Brain pericyte (primary cell): Measurements from ENCODE around the gene SLAMF8.

Source experiments
- DNase-seq: peaks from one replicate; pipeline ENCODE4 v3.0.0-alpha.2; 2012; ENCODE audit warnings: low read depth, low spot score

The SLAMF8 gene

GRCh38 chr1:159870704-159871103 lies 44.0 kb downstream of the SLAMF8 start:
- no peak for DNase-seq

- no peak for DNase-seq
Measured at GRCh38 chr1:159872891-159873290, 46.2 kb downstream of the SLAMF8 start.

- no peak for DNase-seq
Measured at GRCh38 chr1:159873530-159874143, 47.0 kb downstream of the SLAMF8 start.

GRCh38 chr1:159877695-159878444 lies 51.2 kb downstream of the SLAMF8 start:
- DNase-seq: no peak

GRCh38 chr1:159879136-159879535 lies 52.5 kb downstream of the SLAMF8 start:
- DNase-seq: no peak

- DNase-seq: no peak
Measured at GRCh38 chr1:159879977-159880376, 53.3 kb downstream of the SLAMF8 start.

GRCh38 chr1:159880430-159880829 lies 53.8 kb downstream of the SLAMF8 start:
- DNase-seq: no peak

- peak; percentile 84 for DNase-seq
Measured at GRCh38 chr1:159881622-159882526, 55.2 kb downstream of the SLAMF8 start.

GRCh38 chr1:159882527-159882862 lies 55.8 kb downstream of the SLAMF8 start:
- no peak for DNase-seq

- DNase-seq: no peak
Measured at GRCh38 chr1:159883134-159883533, 56.5 kb downstream of the SLAMF8 start.

- DNase-seq: no peak
Measured at GRCh38 chr1:159884296-159884695, 57.6 kb downstream of the SLAMF8 start.
